ENCODE results near the gene ZNF79.
"Not testable (repeated sequence)": the region's sequence is repeated elsewhere in the genome, so short reads cannot be mapped to it uniquely, and the experiment has no call there.

The ZNF79 gene

DNA sequence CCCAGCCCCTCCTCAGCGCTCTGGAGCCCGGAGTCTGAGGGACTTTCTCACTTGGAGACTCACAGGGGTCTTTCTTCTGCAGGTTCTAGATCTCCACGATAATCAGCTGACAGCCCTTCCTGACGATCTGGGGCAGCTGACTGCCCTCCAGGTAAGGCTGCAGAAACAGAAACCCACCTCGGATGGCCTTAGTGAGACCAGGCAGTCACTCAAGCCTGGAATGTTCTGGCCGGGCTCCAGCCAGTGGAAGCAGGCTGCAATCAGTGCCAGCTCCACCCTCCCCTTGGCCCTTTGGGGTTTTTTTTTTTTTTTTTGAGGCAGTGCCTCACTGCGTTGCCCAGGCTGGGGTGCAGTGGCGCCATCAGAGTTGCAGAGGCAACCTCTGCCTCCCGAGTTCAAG lies 34.7 kb downstream of the ZNF79 start:
- DNase-seq, result no peak

DNA sequence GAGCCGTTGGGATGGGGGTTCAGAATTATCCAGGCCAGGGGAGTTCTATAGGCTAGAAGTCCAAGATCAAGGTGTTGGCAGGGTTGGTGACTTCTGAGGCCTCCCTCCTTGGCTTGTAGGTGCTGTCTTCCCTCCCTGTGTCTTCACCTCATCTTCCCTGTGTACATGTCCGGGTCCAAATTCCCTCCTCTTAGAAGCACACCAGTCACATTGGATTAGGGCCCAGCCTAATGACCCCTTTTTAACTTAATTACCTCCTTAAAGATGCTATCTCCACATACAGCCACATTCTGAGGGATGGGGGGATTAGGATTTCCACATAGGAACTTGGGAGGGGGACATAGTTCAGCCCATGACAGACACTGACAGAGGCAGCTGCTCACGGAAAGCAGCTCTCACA lies 39.2 kb downstream of the ZNF79 start:
- DNase-seq, result no peak

DNA sequence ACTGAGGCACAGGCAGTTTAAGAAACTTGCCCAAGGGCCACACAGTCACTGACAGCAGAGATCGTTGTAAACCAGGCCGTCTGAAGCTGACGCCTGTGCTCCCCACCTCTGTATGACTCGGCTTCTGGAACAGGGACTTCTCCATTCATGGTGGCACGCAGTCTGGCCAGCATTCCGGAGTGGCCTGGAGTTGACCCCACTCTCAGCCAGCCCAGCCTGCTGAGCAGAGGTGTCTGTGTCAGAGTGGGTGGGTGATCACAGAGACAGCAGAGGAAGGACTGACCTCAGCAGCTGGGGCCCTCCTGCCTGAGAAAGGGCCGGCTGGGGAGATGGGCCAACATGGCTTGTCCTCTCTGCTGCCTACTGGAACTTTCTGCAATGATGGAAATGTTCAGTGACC lies 39.7 kb downstream of the ZNF79 start:
- no peak for DNase-seq

DNA sequence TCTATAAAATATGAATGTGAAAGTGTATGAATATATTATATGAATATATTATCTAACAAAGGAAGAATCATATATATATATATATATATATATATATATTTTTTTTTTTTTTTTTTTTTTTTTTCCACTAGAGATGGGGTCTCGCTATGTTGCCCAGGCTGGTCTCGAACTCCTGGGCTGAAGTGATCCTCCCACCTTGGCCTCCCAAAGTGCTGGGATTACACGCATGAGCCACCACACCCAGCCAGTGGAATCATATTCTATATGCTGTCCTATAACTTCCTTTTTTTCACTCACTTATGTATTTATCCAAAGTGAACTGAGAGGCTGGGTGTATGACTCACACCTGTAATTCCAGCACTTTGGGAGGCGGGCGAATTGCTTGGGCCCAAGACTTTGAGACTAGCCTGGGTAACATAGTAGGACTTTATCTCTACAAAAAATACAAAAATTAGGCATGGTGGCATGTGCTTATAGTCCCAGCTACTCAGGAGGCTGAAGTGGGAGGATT lies 42.3 kb downstream of the ZNF79 start:
- DNase-seq, result not testable (repeated sequence)

DNA sequence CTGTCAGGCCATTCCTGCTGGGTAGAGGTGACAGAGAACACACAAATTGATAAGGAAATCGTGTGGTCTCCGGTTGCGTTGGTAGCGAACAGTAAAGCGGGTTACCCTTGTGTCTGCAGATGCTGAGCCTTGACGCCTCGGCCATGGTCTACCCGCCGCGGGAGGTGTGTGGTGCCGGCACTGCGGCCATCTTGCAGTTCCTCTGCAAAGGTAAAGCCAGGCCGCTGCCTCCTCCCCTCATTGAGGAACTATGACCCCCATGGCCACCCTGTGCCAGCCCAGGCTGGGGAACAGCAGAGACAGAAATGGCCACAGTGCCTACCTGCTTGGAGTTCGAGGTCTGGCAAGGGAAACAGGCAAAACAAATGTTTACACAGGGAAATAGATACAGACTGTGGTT lies 43.4 kb downstream of the ZNF79 start:
- no peak for DNase-seq

DNA sequence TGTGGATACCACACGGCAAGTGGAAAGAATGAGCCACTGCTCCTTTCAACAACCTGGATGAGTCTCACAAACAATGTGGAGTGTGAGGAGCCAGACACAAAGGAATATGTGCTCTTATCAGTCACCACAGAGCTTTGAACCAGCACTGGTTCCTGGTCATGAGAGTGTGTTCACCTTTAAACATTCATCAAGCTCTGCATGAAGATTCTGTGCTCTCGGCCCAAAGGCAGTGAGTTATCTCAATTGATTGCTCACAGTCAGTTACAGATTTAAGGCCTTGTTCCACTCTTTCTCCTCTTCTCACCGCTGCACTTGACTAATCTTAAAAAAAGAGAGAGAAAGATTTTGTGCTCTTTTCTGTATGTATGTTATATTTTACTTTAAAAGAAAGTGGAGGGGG lies 46.5 kb downstream of the ZNF79 start:
- DNase-seq, result no peak

DNA sequence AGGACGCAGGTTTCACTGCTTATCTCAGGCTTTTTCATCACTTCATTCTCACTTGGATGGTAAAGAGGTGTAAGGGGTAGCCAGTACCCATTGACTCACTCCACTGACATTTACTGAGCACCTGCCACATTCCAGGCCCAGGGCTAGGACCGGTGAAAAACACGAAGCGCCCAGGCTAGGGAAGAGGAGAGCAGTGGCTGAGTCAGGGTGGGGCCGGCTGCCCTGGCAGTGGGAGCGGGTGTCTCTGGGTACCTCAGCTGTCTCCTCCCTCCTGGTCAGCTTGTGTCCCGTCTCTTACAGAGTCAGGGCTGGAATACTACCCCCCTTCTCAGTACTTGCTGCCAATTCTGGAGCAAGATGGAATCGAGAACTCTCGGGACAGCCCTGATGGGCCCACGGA lies 49.3 kb downstream of the ZNF79 start:
- DNase-seq, result no peak

DNA sequence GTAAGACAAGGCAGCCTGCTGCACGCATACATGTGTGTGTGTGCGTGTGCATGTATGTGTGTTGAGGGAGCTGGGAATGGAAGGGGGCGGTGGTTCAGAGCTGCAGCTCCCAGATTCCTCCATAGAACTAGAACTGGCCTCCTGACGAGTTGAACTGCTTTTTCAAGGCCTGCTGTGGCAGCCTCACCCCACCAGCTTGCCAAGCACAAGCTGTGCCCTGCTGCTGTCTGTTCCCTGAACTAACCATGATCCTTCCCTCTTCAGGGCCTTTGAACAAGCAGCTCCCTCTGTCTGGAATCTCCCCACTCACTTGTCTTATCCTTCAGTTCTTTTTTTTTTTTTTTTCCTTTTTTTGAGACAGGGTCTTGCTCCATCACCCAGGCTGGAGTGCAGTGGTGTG lies 49.8 kb downstream of the ZNF79 start:
- no peak for DNase-seq

DNA sequence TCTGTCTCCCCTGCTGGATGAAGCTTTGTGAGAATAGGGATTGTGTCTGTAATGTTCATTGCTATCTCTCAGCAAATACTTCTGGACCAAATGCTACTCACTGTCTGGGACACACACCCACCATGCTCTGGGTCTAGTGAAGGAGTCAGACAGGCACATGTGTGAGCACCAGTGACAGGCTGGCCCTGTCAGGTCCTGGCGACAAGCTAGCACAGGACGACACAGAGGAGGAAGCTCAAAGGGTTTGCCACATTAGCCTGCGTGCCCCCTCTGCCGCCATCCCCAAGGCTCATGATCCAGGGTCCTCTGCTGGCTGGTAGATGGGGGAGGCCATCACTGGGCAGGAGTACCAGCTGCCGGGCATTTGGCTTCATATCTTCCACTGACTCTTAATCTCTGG lies 50.4 kb downstream of the ZNF79 start:
- DNase-seq, result no peak

DNA sequence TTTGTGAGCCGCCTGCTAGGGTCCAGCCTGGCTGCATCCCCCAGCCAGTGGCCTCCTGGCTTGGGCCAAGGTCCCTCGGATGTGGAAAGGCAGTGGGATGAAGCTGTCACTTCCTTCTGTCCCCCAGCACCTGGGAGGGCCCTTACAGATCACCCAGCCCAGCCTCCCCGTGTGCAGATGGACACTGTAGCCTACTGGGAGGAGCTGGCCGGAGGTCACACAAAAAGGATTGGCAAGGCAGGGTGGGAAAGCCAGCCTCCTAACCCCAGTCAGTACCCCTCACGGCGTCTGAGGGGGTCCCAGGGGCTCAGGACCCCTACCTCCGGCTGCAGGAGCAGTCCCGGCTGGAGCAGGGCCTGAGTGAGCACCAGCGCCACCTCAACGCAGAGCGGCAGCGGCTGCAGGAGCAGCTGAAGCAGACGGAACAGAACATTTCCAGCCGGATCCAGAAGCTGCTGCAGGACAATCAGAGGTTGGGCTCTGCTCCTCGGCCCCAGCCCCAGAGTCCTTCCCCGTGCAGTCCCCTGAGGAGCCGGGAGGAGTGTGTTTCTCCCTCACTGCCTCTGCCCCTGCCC lies 55.4 kb downstream of the ZNF79 start:
- DNase-seq, result no peak

DNA sequence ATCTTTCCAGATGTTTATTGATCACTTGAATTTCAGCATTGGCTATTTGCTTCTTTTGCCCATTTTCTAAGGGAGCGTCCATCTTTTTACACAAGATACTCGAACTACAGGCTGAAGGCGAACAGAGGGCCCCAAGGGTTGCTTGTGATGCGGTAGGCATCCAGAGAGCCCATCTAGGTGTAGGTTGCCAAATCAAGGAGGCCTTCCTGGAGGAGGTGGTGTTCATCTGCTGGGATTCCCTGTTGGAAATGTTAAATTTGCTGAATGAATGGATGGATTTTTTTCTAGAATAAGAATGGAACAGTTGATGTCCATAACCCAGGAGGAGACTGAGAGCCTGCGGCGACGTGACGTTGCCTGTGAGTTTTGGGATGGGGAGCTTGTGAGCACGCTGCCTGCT lies 58.5 kb downstream of the ZNF79 start:
- DNase-seq, result no peak

DNA sequence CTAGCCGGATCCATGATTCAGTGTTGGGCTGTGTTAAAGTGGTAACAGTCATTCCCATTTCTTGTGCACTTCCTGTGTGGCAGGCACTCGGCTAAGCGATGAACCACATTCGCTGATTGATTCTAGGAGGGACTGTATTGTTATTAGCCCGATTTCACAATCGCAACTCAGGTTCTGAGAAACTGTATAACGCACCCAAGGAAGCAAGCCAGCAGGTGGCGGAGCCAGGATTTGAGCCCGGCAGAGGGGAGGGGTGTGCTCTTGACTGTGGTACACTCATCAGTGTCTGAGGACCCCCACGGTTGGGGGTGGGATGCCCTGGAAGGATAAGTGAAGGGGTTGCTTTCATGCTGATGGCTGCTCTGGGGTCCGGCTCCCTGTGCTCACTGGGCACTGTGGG lies 61.8 kb downstream of the ZNF79 start:
- DNase-seq, result no peak

DNA sequence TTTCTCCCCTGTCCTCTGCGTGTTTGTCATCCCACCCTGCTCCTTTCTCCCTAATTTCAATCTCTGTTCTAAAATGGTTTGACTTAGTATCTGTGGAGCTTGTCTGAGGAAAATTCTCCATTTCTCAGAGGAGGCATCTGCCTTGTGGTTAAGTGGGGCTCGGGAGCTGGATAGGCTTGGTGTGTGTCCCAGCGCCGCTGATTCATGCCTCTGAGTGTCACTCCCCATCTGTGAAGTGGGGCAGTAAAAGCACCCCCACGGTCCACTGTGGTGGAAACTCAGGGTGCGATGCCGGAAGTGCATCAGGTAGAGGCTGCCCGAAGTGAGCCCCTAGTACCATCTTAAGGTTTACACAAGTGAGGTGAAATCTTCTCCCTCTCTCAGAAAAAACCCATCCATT lies 64.8 kb downstream of the ZNF79 start:
- no peak for DNase-seq

DNA sequence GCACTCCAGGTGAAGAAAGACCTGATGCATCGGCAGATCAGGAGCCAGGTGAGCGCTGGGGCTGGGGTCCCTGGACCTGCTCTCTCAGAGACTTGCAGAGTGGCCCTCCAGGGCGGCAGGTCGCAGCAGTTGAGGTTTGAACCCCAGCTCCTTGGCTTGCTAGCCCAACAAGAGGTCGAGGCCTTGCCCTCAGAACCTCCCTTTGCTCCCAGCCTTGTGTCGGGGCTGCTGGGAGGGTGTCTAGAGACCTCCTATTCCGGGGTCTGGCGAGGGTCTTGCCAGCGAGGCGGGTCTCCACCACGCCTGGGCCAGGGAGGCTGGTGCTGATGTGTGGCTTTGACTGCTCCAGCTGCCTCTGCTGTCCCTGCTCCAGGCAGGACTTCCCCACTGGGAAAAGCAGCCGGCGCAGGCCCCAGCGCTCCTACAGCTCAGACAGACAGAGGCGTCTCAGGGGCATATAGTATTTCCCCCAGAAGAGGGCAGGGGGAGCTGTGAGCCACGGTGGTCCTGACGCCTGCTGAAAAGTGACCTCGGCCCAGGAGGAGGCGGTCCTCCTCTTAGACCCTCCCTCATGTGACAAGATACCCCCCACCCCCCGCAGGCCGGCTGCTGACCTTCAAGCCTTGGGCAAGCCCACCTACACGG lies 65.4 kb downstream of the ZNF79 start:
- DNase-seq, result no peak

DNA sequence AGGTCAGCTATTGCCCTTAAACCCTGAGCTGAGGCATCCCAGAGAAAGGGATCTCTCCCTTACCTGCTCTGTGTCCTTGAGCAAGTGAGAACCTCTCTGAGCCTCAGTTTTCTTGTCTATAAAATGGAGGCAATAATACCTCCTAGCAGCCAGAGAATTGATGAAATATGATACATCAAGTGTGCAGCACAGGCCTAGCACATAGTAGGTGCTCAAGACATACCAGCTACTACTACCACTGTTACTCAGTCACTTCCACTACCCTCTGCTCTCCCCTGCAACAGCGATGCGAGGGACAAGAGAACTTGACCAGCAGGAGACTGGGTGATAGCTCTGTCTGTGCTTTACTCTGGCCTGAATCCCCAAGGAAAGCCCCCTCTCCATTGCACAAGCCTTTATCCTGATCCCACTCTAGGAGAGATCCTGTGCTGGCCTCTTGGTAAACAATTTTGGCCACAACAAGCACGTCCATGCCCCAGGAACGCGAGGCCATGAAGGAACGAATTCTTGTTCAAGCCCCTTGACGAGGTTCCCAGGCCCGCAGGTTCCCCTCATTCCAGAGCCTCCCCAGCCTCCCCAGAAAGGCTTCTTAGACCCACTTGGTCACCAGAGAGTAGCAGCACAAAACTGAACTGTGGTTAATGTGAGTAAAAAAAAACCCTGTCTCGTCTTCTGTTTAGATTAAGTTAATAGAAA lies 66.5 kb downstream of the ZNF79 start:
- no peak for DNase-seq

DNA sequence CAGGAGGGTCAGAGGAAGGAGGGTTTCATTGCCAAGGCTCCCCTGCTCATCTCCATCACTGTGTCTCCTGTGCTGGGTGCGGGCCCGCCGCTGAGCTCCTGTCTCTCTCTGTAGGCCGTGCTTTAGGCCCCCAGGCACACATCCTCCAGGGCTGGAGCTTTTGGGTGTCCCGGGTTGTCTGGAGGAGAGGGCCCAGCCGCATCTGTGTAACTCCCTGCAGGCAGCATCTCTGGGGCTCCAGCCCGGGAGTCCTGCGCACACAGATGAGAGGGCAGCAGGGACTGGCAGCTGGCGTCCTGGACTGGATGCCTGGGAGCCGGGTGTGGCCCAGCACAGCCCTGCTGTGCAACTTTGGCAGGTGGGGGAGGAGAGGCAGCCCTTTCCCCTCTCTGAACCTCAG lies 67.3 kb downstream of the ZNF79 start:
- peak; percentile 48 for DNase-seq

DNA sequence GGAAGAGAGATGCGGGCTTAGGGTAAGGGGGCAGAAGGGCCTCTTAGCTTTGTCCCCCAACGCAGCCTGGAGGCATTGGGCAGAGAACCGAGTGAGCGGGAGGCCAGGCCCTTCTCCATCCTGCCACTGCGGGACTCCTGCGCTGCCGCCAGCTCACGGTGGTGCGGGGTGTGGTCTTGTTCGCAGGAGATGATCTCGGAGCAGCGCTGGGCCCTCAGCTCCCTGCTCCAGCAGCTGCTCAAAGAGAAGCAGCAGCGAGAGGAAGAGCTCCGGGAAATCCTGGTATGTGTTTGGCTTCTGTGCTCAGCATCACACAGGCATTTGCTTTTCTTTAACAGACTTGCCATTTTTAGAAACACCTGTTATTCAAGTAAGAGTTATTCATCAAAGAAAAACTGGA lies 68.4 kb downstream of the ZNF79 start:
- no peak for DNase-seq

DNA sequence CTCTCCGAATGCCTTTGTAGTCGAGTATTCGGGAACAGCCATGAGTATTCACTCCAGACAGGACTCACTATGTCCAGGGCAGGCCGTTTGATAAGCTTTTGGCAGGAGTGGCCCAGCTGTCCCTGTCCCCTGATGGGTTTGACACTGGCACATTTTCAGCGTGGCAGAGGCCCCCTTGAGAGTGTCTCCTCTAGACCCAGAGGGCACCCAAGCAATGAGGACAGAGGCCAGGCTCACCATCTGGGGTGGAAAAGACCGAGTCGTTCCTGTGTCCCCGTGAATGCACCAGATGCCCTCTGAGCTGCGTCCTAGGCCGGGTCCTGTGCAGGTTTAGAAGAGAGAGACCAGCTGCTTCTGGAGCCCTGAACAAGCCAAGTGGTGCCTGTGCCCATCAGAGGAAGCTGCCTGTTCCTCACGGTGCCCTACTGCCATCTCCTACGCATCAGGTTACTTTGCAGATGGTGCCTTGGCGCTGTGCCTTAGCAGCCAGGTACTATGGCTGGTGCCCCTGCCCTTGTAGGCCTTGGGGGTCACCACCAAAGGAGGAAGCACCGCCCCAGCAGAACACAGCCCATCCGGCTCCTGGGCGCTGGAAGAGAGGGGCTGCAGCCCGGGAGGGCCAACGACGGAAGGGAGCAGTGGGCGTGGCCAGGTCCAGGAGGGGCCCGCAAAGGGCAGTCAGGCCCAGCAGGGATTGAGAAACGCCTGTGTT lies 69.6 kb downstream of the ZNF79 start:
- peak; percentile 63 for DNase-seq

DNA sequence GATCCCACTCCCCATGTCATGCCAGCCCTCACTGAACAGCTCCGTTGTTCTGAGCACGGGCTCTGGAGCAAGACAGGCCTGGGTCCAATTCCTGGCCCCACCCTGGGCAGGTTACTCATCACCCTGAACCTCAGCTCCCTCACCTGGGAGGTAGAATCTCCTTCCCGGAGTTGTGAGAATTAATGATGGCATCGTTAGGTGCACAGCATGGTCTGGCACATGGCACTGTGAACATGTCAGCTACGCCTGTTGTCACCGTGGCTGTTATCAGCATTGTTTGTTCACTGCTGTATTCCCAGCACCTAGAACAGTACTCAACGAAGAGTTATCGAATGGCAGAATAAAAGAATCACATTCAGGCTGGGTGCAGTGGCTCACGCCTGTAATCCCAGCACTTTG lies 70.1 kb downstream of the ZNF79 start:
- no peak for DNase-seq

All from DMS 273 treated with DMSO at 0.1 percent for 48 hours (cell line).